Esophagus muscularis mucosa (tissue), 4 donors: Measurements from ENCODE around the gene L3MBTL4. TPM values are rescaled to one million over a fixed set of nuclear protein-coding genes. Genes with fewer than 3 reads are reported as not detected.
A peak's percentile ranks its signal among the peaks of the same experiment; 100 is the strongest.

Experiments
- DNase-seq: peaks from one replicate; pipeline ENCODE4 v3.0.0-alpha.2; 2017; ENCODE audit errors: extremely low spot score
- H3K27ac ChIP-seq, 4 donors: fragments of 200-600 bp; sonication (generic); replicated peaks in 1 of 4; 1 replicate in 3 of 4; 2 replicates in 1 of 4; pipeline ENCODE4 v1.5.1; 2016 to 2019; ENCODE audit warnings: mild to moderate bottlenecking in 1 of 4
- H3K27me3 ChIP-seq, 4 donors: fragments of 200-600 bp; sonication (generic); one replicate each; pipeline versions ENCODE4 v1.5.1 to v1.6.0; 2016 to 2019
- H3K36me3 ChIP-seq, 4 donors: fragments of 200-600 bp; sonication (generic); one replicate each; pipeline ENCODE4 v1.5.1; 2016 to 2019
- H3K4me1 ChIP-seq, 4 donors: fragments of 200-600 bp; sonication (generic); one replicate each; pipeline ENCODE4 v1.5.1; 2016 to 2019
- H3K4me3 ChIP-seq, 4 donors: fragments of 200-600 bp; sonication (generic); 1 replicate in 2 of 4; 2 replicates in 2 of 4; pipeline ENCODE4 v1.5.1; 2016 to 2019; ENCODE audit warnings: mild to moderate bottlenecking in 4 of 4, moderate library complexity in 1 of 4
- H3K9me3 ChIP-seq, 4 donors: fragments of 200-600 bp; sonication (generic); 1 replicate in 3 of 4; 2 replicates in 1 of 4; pipeline ENCODE4 v1.5.1; 2016 to 2019
- EP300 ChIP-seq: sonication (generic); formaldehyde crosslinking; IDR thresholded peaks from one replicate; pipeline ENCODE4 v1.6.1; 2017; ENCODE audit warnings: antibody characterized with exemption
- POLR2A ChIP-seq: fragments of 450-650 bp; IDR thresholded peaks from one replicate; pipeline ENCODE4 v1.6.1; 2017; ENCODE audit warnings: antibody characterized with exemption, moderate library complexity, mild to moderate bottlenecking, low read depth
- POLR2AphosphoS5 ChIP-seq, 2 donors: sonication (generic); formaldehyde crosslinking; IDR thresholded peaks; one replicate each; pipeline ENCODE4 v1.6.1; 2017; ENCODE audit warnings: antibody characterized with exemption in 2 of 2
- WGBS: methylation state at CpG from one replicate; pipeline ENCODE4 v1.1.5; 2018; 5-methylcytosine and 5-hydroxymethylcytosine counted together
- intact Hi-C: fragments of 100-400 bp; cut with DNase I; formaldehyde crosslinking; loops from one replicate; pipeline ENCODE4 v1.15.1; 2023
- total RNA-seq, 4 donors: library from RNA; depleted of rRNA; stranded (reverse); fragments of >200 nt; gene quantifications; one replicate each; pipeline versions ENCODE4 v1.1.0 to v1.2.1, GENCODE V29; 2016
- TF ChIP-seq, protein P1 (sequence below), 3 experiments: fragments of 200-600 bp in 2 of 3; fragments of 450-650 bp in 1 of 3; sonication (generic) in 2 of 3; IDR thresholded peaks; one replicate each; pipeline ENCODE4 v1.5.1; 2017 to 2019; ENCODE audit warnings: antibody characterized with exemption in 3 of 3, mild to moderate bottlenecking in 2 of 3, moderate library complexity in 1 of 3

L3MBTL4 gene
- total RNA-seq, 4 donors from 2014 or later, result 1.0 to 2.9 (median 1.6) TPM

DNA sequence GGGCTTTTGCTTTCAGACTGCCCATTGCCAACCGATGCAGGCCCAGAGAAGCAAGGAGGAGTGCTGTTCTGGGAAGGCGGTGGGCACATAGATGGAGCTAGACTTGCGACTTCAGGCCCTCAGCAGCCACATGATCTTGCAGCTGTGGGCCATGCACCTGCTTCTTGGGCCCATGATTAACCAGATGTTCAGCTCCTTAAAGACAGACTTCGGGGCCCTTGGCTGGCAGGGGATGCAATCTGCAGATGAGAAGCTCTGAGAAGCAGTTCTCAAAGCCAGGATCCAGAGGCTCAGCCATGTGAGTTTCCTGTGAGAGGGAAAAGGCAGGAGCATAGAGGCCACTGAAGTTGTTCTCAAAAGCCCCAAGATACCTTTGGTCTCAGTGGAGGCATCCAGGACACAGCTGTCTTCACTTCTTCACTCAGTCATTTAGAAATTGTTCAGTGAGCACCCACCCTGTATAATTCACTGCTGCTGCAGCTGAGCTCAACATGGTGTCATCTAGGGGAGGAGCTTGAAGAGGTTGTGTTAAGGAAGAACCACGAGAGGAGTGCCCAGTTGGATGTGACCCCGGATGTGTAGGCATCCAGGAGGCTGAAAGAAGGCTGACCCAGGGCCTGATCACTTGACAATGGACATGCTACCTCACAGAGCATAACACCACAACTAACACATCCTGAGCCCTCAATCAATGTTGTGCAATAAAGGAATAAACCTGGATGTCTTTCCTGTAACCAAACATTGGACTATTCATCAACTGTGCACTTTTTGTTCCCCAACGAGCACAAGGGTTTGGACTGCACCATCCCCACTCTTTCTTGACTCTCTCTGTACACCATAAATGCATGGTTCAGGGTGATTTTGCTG is 474.7 kb downstream of the L3MBTL4 start:
- H3K27ac ChIP-seq, result no peak overlapping the region
- H3K27me3 ChIP-seq, result peaks cover 0 to 4% (median 0%) of the 10 kb centered on the region in 4 donors
- H3K36me3 ChIP-seq, result no peaks in the 10 kb centered on the region
- no peak overlapping the region for H3K4me3 ChIP-seq
- H3K4me1 ChIP-seq, result no peaks in the 10 kb centered on the region
- TF ChIP-seq POLR2AphosphoS5 (IDR thresholded peaks at IDR 0.05), result no peak
- TF ChIP-seq EP300, result no peak
- TF ChIP-seq, protein P1, sequence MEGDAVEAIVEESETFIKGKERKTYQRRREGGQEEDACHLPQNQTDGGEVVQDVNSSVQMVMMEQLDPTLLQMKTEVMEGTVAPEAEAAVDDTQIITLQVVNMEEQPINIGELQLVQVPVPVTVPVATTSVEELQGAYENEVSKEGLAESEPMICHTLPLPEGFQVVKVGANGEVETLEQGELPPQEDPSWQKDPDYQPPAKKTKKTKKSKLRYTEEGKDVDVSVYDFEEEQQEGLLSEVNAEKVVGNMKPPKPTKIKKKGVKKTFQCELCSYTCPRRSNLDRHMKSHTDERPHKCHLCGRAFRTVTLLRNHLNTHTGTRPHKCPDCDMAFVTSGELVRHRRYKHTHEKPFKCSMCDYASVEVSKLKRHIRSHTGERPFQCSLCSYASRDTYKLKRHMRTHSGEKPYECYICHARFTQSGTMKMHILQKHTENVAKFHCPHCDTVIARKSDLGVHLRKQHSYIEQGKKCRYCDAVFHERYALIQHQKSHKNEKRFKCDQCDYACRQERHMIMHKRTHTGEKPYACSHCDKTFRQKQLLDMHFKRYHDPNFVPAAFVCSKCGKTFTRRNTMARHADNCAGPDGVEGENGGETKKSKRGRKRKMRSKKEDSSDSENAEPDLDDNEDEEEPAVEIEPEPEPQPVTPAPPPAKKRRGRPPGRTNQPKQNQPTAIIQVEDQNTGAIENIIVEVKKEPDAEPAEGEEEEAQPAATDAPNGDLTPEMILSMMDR (IDR thresholded peaks at IDR 0.05), result no peak
- TF ChIP-seq POLR2A, result no peak
- intact Hi-C loops, result no loop called here
- H3K9me3 ChIP-seq, result no peaks in the 10 kb centered on the region
- WGBS, result 94% methylated on average over 7 of the region's 7 CpGs
- peak; percentile 91 for DNase-seq

DNA sequence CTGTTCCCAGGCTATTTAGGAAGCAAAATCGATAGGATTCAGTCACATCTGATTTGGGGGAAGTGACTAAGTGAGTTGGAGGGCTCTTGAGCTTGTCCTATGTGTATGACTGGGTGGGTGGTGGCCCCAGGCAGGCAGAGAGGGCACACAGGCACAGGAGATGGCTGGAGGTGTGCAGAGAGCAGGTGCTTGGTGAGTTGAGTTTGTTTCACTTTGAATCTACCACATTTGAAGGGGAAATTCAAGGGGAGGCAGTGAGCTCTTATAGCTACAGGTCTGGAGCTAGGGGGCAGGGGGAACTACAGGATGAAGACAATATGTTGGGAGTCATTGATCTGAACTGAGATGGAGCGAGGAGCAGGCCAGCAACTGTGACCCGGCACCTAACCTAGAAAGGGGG is 476.9 kb downstream of the L3MBTL4 start:
- no peak overlapping the region for H3K4me3 ChIP-seq
- no peaks in the 10 kb centered on the region for H3K36me3 ChIP-seq
- WGBS, result 93% methylated on average over 3 of the region's 3 CpGs
- no peak overlapping the region for H3K27ac ChIP-seq
- no peaks in the 10 kb centered on the region for H3K9me3 ChIP-seq
- intact Hi-C loops, result no loop called here
- TF ChIP-seq POLR2AphosphoS5 (IDR thresholded peaks at IDR 0.05) (no peak), POLR2A (no peak), EP300 (no peak)
- H3K4me1 ChIP-seq, result no peaks in the 10 kb centered on the region
- peak; percentile 55 for DNase-seq
- no peaks in the 10 kb centered on the region for H3K27me3 ChIP-seq

DNA sequence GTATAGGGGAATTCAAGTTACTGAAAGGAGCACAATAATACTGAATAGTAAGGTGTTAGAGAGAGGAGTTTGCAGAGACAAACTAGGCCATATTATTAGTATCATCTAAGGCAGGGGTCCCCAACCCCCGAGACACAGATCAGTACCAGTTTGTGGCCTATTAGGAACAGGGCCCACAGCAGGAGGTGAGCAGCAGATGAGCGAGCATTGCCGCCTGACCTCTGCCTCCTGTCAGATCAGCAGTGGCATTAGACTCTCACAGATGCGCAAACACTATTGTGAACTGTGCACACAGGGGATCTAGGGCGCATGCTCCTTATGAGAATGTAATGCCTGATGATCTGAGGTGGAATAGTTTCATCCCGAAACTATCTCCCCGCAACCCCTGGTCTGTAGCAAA is 477.6 kb downstream of the L3MBTL4 start:
- no peaks in the 10 kb centered on the region for H3K36me3 ChIP-seq
- no peaks in the 10 kb centered on the region for H3K9me3 ChIP-seq
- no peak overlapping the region for H3K4me3 ChIP-seq
- intact Hi-C loops, result no loop called here
- no peak overlapping the region for H3K27ac ChIP-seq
- H3K4me1 ChIP-seq, result no peaks in the 10 kb centered on the region
- WGBS, result 89% methylated on average over 7 of the region's 7 CpGs
- no peaks in the 10 kb centered on the region for H3K27me3 ChIP-seq
- peak; percentile 80 for DNase-seq
- TF ChIP-seq, protein P1 (IDR thresholded peaks at IDR 0.05), result no peak
- TF ChIP-seq EP300 (no peak), POLR2A (no peak), POLR2AphosphoS5 (IDR thresholded peaks at IDR 0.05) (no peak)

DNA sequence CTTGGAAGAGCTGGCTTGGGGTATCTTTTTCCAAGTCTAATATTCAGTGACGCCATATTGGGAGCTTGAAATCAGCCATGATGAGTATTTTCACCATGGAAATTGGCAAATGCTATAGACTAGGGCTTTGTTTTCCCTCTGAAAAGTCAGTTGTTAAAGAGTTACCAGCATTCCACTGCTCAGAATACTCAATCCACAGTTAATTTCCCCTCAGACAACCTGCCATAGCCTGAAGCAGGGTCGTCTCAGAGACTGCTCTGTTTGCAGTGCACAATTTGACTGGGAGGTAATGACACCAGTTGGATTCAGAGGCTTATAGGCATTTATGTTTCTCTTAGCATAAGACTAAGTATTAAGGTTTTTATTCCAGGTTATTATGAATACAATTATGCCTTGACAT is 483.9 kb downstream of the L3MBTL4 start:
- Histone ChIP-seq H3K36me3 (no peaks in the 10 kb centered on the region), H3K27me3 (no peaks in the 10 kb centered on the region), H3K27ac (no peak overlapping the region), H3K4me1 (no peaks in the 10 kb centered on the region), H3K4me3 (no peak overlapping the region), H3K9me3 (peaks cover 0 to 11% (median 7%) of the 10 kb centered on the region in 4 donors)
- 57% methylated on average over 2 of the region's 2 CpGs for WGBS
- TF ChIP-seq, protein P1 (IDR thresholded peaks at IDR 0.05), result no peak
- TF ChIP-seq POLR2AphosphoS5 (IDR thresholded peaks at IDR 0.05), result no peak
- no peak for TF ChIP-seq POLR2A
- no peak for TF ChIP-seq EP300
- DNase-seq, result peak; percentile 55
- intact Hi-C loops, result no loop called here

DNA sequence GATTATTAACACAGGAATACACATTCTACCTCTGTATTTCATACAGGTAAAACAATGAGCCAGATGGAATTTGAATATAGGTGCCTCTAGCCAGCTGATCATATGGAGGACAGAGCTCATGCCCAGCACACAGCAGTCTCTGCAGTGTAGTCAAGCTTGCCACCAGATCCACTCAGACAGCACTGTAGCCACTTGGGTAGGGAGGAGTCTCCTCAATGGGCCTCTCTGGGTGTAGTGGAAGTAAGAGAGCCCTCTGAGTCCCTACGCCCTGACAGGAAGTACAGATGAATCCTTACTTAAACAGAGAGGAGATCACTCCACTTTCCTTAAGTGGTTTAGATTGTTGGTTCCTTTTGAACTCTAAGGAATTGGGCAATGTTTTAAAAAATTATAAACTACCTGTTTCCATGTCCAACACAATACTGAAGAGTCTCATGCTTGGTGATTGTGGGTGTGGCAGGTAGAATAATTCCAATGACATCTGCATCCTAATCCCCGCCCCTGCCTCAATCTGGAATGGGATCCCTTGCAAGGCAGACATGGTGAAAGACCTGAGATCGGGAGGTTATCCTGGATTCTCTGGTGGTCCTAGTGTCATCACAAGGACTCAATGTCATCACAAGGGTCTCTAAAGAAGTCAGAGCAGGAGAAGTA is 496.4 kb downstream of the L3MBTL4 start:
- intact Hi-C loops, result no loop called here
- Histone ChIP-seq H3K27me3 (no peaks in the 10 kb centered on the region), H3K36me3 (no peaks in the 10 kb centered on the region), H3K4me3 (no peak overlapping the region), H3K4me1 (no peaks in the 10 kb centered on the region), H3K9me3 (no peaks in the 10 kb centered on the region), H3K27ac (no peak overlapping the region)
- no peak for TF ChIP-seq POLR2A
- TF ChIP-seq POLR2AphosphoS5 (IDR thresholded peaks at IDR 0.05), result no peak
- TF ChIP-seq EP300, result no peak
- TF ChIP-seq, protein P1 (IDR thresholded peaks at IDR 0.05), result no peak
- WGBS, result 89% methylated on average over 3 of the region's 3 CpGs
- peak; percentile 66 for DNase-seq
